ENCODE measurements around the gene HPS1. TPM values are rescaled to one million over a fixed set of nuclear protein-coding genes. Genes with fewer than 3 reads are reported as not detected.

Gene HPS1
- total RNA-seq, 1 donor from 2014 or later = 62.1 TPM

DNA sequence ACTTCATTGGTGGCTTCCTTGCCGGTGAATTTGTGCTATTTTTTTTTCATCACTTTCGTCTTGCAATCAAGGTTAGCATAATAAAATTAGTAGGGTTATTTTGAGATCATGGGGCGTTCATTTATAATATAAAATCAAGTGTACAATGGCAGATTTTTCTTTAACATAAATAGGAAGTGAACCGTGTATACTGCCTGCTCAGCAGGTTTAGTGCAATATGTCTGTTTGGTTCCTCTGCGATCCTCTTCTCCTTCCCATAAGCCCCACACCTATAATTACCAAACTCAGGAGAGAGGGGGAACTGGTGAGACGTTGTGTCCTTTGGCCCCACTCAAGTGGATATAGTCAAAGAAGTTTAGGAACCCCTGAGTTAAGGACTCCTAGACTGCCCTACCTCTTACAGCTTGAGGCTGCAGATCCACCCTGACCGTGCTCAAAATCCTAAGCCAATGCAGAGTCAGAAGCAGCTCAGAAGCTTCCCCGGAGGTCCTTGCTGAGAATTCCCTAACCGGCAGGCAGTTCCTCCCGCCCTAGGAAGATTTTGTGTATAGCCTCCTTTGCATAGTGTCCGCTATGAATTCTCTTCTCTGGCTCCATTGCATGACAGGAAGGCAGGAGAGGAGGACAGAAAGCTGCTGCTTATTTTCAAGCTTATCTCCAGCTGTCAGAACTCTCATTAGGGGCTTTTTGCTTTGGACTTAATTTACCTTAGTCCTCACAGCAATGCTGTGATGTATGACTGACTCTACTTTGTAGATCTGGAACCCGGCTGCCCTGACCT is 73.3 kb downstream of the HPS1 start:
- Histone ChIP-seq H3K9me3 (no peaks in the 10 kb centered on the region), H3K4me1 (peaks cover 9% of the 10 kb centered on the region), H3K27ac (no peak overlapping the region), H3K27me3 (no peaks in the 10 kb centered on the region), H3K36me3 (no peaks in the 10 kb centered on the region), H3K4me3 (no peak overlapping the region)
- DNase-seq (ENCODE audit: extremely low spot score in 2 of 2) = no peak
- intact Hi-C loops (cut with DNase I) = no loop called here
- no peak for TF ChIP-seq POLR2A (IDR thresholded peaks at IDR 0.05)
- no peak for TF ChIP-seq POLR2AphosphoS5 (IDR thresholded peaks at IDR 0.05; ENCODE audit: insufficient read depth in 1 of 2, low read depth in 1 of 2)
- TF ChIP-seq, protein P1, sequence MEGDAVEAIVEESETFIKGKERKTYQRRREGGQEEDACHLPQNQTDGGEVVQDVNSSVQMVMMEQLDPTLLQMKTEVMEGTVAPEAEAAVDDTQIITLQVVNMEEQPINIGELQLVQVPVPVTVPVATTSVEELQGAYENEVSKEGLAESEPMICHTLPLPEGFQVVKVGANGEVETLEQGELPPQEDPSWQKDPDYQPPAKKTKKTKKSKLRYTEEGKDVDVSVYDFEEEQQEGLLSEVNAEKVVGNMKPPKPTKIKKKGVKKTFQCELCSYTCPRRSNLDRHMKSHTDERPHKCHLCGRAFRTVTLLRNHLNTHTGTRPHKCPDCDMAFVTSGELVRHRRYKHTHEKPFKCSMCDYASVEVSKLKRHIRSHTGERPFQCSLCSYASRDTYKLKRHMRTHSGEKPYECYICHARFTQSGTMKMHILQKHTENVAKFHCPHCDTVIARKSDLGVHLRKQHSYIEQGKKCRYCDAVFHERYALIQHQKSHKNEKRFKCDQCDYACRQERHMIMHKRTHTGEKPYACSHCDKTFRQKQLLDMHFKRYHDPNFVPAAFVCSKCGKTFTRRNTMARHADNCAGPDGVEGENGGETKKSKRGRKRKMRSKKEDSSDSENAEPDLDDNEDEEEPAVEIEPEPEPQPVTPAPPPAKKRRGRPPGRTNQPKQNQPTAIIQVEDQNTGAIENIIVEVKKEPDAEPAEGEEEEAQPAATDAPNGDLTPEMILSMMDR (IDR thresholded peaks at IDR 0.05) = no peak

DNA sequence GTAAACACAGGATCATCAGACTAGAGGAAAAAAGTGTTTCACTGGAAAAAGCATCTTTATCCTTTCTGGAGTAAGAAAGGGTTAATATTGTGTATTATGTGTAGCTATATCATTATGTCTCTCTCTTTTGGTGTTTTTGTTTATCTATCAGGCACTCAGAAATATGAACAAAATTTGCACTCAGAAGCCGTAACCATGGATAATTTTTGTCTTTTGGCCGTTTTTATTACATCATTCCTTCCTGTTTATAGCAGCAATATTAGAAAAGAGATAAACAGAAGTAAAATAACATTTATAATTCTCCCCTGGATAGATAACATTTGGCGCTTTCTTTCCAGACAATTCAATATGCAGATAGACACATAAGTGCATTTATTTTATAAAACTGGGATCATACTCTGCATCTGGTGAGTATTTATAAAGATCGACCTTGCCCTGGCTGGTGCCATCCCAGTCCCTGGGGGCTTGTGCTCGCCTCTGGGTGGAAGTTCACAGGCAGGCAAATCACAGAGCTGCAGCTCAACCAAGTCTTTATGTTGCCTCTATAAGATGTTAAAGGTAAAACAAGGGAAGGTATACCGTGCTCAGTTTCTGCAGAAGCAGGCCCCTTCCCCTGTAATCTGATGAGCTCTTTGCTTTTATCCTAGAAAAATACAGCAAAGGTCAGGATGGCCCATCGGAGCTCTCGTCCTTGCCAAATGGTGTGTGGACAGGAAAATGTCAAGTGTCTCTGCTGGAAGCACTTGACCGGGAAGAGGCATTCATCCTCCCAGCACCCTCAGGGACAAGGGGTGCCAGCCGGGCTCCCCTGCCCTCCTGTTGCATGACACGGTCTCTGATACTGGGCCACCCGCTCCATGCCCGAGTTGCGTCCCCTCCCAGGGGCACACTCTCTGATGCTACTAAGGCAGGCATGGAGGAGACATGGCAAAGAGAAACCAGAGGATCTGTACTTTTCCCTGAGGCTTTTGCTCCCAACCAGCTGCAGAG is 75.6 kb downstream of the HPS1 start:
- no peaks in the 10 kb centered on the region for H3K36me3 ChIP-seq
- H3K4me3 ChIP-seq = no peak overlapping the region
- no peak overlapping the region for H3K27ac ChIP-seq
- TF ChIP-seq POLR2AphosphoS5 (IDR thresholded peaks at IDR 0.05; ENCODE audit: insufficient read depth in 1 of 2, low read depth in 1 of 2) (no peak), POLR2A (IDR thresholded peaks at IDR 0.05) (no peak)
- TF ChIP-seq, protein P1 (IDR thresholded peaks at IDR 0.05) = no peak
- no peaks in the 10 kb centered on the region for H3K9me3 ChIP-seq
- intact Hi-C loops (cut with DNase I) = no loop called here
- no peak for DNase-seq (ENCODE audit: extremely low spot score in 2 of 2)
- H3K4me1 ChIP-seq = peaks cover 9% of the 10 kb centered on the region
- no peaks in the 10 kb centered on the region for H3K27me3 ChIP-seq

DNA sequence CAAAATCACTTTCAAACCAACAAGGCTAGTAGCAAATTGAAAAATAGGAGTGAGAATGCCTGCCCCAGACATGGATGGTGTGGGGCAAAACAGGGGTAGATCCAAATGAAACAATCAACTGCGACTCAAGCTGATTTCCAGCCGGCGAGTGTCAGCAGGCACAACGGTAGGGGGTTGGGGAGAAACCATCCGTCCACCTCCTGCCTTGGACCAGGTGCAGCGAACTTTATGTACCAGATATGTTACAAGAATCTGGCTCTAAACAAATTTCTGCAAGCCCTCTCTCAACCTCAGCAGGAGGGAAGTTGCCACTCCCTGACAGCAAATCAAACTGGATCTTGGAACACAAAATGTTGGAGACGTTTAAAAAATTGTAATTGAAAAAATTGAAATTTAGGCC is 76.9 kb downstream of the HPS1 start:
- H3K27ac ChIP-seq = no peak overlapping the region
- intact Hi-C loops (cut with DNase I) = no loop called here
- no peaks in the 10 kb centered on the region for H3K27me3 ChIP-seq

DNA sequence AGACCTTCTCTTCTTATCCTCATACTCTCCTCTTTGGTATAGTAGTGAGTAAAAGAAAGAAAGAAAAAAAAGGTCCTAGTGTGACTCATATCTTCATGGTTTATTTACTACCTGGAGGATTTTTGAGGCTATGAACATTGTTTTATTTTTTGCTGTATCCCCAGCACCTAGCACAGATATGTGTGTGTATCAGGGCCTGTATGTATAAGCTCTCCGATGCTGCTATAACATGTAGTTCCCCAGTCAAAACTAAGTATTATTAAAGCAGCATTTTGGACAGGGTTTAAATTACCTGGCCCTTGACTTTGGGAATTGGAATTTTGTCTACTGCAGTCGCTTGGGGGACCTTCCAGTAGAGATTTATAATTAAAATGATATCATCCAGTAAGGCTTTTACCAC is 78.1 kb downstream of the HPS1 start:
- TF ChIP-seq, protein P1 (IDR thresholded peaks at IDR 0.05) = no peak
- no peak for TF ChIP-seq POLR2AphosphoS5 (IDR thresholded peaks at IDR 0.05; ENCODE audit: insufficient read depth in 1 of 2, low read depth in 1 of 2)
- no peak for TF ChIP-seq POLR2A (IDR thresholded peaks at IDR 0.05)
- H3K36me3 ChIP-seq = no peaks in the 10 kb centered on the region
- no peaks in the 10 kb centered on the region for H3K9me3 ChIP-seq
- H3K4me1 ChIP-seq = peaks cover 9% of the 10 kb centered on the region
- H3K27me3 ChIP-seq = no peaks in the 10 kb centered on the region
- H3K27ac ChIP-seq = no peak overlapping the region
- intact Hi-C loops (cut with DNase I) = no loop called here
- DNase-seq (ENCODE audit: extremely low spot score in 2 of 2) = no peak
- no peak overlapping the region for H3K4me3 ChIP-seq

More for the DNA sequence above, 76.9 kb downstream of the HPS1 start:
- no peaks in the 10 kb centered on the region for H3K9me3 ChIP-seq
- peaks cover 9% of the 10 kb centered on the region for H3K4me1 ChIP-seq
- no peaks in the 10 kb centered on the region for H3K36me3 ChIP-seq
- no peak for TF ChIP-seq POLR2AphosphoS5 (IDR thresholded peaks at IDR 0.05; ENCODE audit: insufficient read depth in 1 of 2, low read depth in 1 of 2)
- TF ChIP-seq, protein P1 (IDR thresholded peaks at IDR 0.05) = no peak
- TF ChIP-seq POLR2A (IDR thresholded peaks at IDR 0.05) = no peak
- no peak for DNase-seq (ENCODE audit: extremely low spot score in 2 of 2)
- no peak overlapping the region for H3K4me3 ChIP-seq
